LHCN-M2 (cell line): ENCODE data around the gene PDE12. TPM values are rescaled to one million over a fixed set of nuclear protein-coding genes. Genes with fewer than 3 reads are reported as not detected.
"Not testable (repeated sequence)": the region's sequence is repeated elsewhere in the genome, so short reads cannot be mapped to it uniquely, and the experiment has no call there.

Experiments
- DNase-seq: peaks from one replicate; pipeline ENCODE4 v3.0.0-alpha.2; 2012; ENCODE audit warnings: low read depth
- total RNA-seq: library from RNA; depleted of rRNA; stranded (reverse); fragments of >200 nt; gene quantifications from 2 replicates; pipeline ENCODE4 v1.2.3, GENCODE V29; 2014; rRNA removed

PDE12 gene
- total RNA-seq, 1 experiment from 2014 or later: 25.3 TPM

DNA sequence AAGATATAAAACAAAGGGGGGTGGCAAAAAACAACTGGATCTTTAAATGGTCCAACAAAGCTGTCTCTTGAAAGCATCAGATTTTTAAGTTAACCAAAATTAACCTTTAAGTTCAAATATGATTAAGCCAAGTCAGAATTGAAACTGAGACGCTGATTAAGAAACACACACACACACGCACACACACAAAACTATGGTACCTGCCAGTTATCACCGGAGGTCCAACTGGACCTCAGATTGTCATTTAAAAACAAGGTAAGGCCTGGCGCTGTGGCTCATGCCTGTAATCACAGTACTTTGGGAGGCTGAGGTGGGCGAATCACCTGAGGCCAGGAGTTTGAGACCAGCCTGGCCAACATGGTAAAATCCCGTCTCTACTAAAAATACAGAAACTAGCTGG, 30.7 kb downstream of the PDE12 start:
- DNase-seq: no peak

DNA sequence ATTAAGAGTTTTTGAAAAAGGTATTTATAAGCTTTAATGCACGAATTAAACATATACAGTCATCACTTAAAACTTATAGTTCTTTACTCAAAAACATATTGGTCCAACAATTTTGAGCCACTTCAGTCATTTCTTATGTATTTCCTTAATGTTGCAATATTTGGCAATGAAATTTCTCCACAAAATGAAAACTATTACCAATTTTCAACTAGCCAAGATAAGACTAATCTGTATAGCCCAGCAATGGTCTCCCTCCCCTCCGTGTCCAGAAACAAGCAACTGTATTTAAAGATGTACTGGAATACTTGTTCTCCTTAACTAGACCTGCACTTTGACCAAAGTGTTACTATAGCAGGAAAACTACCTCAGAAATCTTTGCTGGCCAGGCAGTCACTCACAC, 31.8 kb downstream of the PDE12 start:
- no peak for DNase-seq

DNA sequence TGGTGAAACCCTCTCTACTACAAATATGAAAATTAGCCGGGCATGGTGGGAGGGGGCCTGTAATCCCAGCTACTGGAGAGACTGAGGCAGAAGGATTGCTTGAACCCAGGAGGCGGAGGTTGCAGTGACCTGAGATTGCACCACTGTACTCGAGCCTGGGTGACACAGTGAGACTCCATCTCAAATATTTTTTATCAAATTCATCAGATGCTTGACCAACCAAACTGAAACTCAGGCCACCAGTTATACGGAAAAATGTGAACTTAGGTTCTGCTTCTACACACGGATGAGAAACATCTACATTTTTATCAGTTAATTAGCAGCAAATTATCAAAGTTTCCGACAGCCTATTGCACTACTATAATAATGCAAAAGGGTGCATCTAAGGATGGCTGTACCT, 36.2 kb downstream of the PDE12 start:
- DNase-seq: no peak

DNA sequence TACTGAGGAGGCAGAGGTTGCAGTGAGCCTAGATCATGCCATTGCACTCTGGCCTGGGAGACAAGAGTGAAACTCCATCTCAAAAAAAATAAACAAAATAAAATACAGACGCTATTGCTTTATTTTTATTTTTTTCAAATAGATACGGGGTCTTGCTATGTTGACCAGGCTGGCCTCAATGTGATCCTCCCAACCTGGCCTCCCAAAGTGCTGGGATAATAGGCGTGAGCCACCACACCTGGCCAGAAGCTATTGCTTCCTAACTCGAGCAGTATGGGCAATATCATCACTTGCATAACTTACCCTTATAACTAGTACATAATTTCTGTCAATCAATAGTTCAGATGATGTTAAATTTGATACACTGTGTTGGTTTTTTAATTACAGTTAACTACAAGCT, 38.1 kb downstream of the PDE12 start:
- DNase-seq: no peak

DNA sequence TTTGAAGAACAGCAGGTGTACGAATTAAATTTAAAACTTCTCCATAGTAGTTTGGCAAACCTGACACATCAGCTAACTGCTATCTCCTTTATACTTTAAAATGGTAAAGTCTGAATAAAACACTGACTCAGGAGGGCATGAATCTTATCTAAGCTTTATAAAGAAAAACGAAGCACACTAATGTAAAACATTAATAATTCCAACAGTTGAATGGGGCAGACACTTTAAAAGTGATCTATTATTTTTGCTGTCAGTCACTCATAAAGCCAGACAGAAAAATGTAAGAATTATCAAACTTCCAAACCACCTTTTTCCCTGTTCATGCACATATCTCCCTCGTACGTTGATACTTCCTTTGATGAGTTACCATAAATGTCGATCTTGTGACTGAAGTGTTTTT, 38.5 kb downstream of the PDE12 start:
- no peak for DNase-seq

DNA sequence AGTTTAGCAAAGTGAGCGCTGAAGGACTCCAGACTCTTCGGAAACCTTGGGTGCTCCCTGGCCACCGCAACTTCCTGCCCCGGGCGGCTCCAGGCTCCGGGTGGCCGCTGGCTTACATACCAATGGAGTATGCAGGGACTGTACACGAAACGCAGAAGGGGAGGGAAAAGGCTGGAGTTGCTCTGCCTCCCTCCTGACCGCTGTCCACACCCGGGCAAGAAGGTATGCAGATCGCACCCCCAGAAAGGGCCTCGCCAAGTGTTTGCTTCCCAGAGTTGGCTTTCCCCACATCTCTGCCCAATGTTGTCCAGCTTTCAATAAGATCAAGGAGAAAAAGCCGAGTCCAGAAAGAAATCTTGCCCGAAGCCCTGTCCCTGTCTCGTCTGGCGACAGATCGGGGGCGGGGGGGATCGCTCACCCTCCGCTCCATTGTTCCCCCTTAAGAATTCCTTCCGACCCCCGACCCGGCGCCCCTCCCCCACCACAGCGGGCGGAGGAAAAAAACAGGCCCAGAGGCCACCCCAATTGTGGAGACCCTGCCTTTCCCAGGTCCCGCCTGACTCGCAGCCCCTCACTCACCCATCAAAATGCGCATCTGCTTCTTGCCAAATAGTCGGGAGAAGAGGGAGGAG, 40.5 kb downstream of the PDE12 start:
- peak; percentile 81 for DNase-seq

DNA sequence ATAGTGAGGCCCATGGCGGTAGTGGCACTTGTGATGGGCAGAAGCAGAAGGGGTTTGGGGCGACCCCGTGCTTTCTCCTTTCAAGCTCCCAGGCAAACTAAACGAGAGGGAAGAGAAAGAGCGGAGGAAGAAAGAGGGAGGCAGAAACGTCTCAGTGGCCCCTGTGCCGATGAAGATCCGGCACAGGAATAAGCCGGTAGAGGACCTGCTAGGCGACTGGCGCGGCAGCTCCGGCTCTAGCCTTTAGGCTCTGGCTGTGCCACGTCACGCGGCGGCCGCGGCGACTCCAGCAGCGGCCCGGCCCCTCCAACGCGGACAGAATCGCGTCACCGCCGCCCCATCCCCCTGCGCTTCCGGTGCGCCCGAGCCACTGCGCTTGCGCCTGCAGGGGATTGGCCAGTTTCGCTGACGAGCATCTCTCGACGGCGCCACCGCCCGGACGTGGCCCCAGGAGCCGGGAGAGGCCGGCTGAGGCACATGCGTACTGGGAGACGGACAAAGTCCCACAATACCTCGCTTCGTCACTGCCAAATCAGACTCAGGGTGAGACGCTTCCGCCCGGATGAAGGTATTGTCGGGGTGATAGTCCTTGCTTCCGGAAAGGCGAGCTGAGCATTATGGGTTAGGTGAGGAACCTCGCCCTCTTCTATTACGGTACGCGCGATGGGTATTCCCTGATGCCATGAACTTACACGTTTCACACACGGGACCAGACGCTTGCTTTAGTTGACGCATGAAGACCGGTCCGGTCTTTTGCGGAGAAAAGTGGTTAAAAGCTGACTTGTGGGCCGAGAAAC, 41.3 kb downstream of the PDE12 start, which contains the start of gene ARF4:
ARF4 (minus strand) TSS at position 218 of the 797 bp plus-strand sequence; CDS start at position 14, 204 bp downstream.
- peak; percentile 99 for DNase-seq

DNA sequence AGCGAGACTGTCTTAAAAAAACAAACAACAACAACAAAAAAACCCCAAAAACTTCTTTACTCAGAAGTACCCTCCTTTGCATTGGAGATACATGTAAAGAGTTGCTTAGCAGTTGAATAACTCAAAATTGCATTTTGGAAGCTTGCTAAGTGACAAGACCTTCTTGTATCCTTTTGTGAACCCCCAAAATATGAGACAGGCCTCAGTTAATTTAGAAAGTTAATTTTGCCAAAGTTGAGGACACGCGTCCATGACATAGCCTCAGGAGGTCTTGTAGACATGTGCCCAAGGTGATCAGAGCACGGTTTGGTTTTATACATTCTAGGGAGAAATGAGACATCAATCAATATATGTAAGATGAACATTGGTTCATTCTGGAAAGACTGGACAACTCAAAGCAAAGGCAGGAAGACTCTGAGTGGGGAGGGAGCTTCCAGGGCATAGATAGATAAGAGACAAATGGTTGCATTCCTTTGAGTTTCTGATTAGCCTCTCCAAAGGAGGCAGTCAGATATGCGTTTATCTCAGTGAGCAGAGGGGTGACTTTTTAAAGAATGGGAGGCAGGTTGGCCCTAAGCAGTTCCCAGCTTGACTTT, 42.8 kb downstream of the PDE12 start:
- DNase-seq: no peak

DNA sequence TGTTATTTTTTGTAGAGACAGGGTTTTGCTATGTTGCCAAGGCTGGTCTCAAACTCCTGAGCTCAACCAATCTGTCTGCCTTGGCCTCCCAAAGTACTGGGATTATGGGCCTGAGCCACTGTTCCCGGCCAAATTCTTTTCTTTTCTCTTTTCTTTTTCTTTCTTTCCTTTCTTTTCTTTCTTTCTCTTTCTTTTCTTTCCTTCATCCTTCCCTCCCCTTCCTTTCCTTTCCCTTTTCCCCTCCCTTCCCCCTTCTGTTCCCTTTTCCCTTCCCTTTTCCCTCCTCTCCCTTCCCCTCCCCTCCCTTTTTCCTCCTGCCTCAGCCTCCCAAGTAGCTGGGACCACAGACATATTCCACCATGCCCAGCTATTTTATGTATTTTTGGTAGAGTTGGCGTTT, 44.1 kb downstream of the PDE12 start:
- DNase-seq: no peak

DNA sequence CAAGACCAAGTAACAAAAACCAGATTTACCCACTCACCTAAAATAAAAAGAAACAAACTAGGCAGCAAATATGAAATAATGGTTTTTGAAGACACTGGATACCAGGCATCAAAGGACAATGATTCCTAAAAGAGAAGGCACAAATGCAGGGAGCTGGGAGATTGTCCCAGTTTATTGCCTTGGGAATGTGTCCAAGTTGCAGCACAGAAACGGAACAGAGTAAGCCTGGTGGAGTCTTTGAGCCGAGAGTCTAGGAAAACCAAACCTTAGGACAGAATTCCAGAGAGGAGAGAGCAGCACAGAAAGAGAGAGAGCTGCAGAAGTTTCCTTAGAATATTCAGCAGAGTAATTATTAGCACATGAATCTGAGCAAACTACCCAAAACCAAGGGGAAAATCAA, 48.9 kb downstream of the PDE12 start:
- no peak for DNase-seq

DNA sequence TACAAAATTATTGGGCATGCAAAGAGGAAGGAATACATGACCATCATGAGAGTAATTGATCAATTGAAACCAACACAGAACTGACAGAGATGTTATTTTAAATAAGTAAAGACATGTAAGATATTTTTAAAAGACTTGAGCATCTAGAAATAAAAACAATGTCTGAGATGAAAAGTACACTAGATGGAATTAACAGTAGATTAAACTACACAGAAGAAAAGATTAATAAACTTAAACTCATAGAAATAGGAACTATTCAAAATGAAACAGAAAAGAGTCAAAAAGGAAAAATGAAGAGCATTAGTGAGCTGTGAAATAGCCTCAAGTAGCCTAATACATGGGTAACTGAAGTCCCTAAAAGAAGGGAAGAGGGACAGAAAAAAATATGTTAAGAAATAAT, 49.6 kb downstream of the PDE12 start:
- DNase-seq: no peak

DNA sequence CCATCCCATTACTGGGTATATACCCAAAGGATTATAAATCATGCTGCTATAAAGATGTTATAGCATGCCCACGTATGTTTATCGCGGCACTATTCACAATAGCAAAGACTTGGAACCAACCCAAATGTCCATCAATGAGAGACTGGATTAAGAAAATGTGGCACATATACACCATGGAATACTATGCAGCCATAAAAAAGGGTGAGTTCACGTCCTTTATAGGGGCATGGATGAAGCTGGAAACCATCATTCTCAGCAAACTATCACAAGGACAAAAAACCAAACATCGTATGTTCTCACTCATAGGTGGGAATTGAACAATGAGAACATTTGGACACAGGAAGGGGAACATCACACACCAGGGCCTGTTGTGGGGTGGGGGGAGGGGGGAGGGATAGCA, 55.8 kb downstream of the PDE12 start:
- not testable (repeated sequence) for DNase-seq

DNA sequence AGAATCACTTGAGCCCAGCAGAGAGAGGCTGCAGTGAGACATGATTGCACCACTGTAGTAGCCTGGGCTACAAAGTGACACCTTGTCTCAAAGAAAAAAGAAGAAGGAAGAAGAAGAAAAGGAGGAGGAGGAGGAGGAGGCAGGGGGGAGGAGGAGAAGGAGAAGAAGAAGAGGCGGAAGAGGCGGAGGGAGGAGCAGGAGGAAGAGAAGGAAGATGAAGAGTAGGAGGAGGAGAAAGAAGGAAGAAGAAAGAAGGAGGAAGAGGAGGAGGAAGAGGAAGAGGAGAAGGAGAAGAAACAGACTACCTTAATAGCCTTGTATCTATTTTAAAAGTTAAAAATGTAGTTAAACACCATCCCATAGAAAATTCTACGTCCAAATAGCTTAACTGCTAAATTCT, 60.2 kb downstream of the PDE12 start:
- no peak for DNase-seq

Other genes starting within 250 kb of the PDE12 start
- 0.77 and 1.6 TPM in 2 replicates for gene DNAH12, start 11.9 kb upstream of the PDE12 start, total RNA-seq
- gene ARF4, start 41.1 kb downstream of the PDE12 start, total RNA-seq: 266 and 275 TPM in 2 replicates
- gene DENND6A, start 136.8 kb downstream of the PDE12 start, total RNA-seq: 9.8 and 14.8 TPM in 2 replicates
- gene SLMAP, start 200.0 kb downstream of the PDE12 start, total RNA-seq: 30.0 and 32.3 TPM in 2 replicates